Transverse colon (tissue), 4 donors: Measurements from ENCODE around the gene PF4V1.

Experiments
- CTCF ChIP-seq, 5 experiments: fragments of 200-600 bp in 3 of 5; fragments of 450-650 bp in 2 of 5; sonication (generic) in 3 of 5; IDR thresholded peaks; 1 replicate in 2 of 5; 2 replicates in 3 of 5; pipeline ENCODE4 v1.5.1; 2016 to 2017; ENCODE audit warnings: antibody characterized with exemption in 5 of 5, inconsistent platforms in 3 of 5, mild to moderate bottlenecking in 2 of 5, moderate library complexity in 1 of 5
- EP300 ChIP-seq: sonication (generic); formaldehyde crosslinking; IDR thresholded peaks from one replicate; pipeline ENCODE4 v1.6.1; 2017; ENCODE audit warnings: antibody characterized with exemption, low read depth
- POLR2A ChIP-seq: fragments of 450-650 bp; IDR thresholded peaks from one replicate; pipeline ENCODE4 v1.6.1; 2016; ENCODE audit warnings: antibody characterized with exemption, mild to moderate bottlenecking, moderate library complexity
- POLR2AphosphoS5 ChIP-seq, 3 donors: sonication (generic); formaldehyde crosslinking; IDR thresholded peaks; one replicate each; pipeline ENCODE4 v1.6.1; 2016; ENCODE audit warnings: antibody characterized with exemption in 3 of 3

- TF ChIP-seq CTCF (IDR thresholded peaks at IDR 0.05) = no peak
- TF ChIP-seq EP300 = no peak
- no peak for TF ChIP-seq POLR2AphosphoS5 (IDR thresholded peaks at IDR 0.05)
- TF ChIP-seq POLR2A = no peak
These were observed 19.4 kb downstream of the PF4V1 start for GRCh38 chr4:73872316-73873108.
